WERI-Rb-1 (cell line): Measurements from ENCODE around the gene ERBB3.

Experiments
- DNase-seq: peaks from one replicate; pipeline ENCODE4 v3.0.0-alpha.2; 2020
- H3K27ac ChIP-seq: fragments of 250-450 bp; sonication (Bioruptor Pico); 2 replicates; pipeline ENCODE4 v1.5.1; 2020; ENCODE audit warnings: mild to moderate bottlenecking, moderate library complexity
- H3K27me3 ChIP-seq: fragments of 250-450 bp; sonication (Bioruptor Pico); 2 replicates; pipeline ENCODE4 v1.5.1; 2021; ENCODE audit warnings: mild to moderate bottlenecking, low read depth, moderate library complexity; ENCODE audit not compliant: insufficient read depth, severe bottlenecking
- H3K36me3 ChIP-seq: fragments of 250-450 bp; sonication (Bioruptor Pico); 2 replicates; pipeline ENCODE4 v1.5.1; 2020; ENCODE audit warnings: mild to moderate bottlenecking, moderate library complexity
- H3K4me3 ChIP-seq: 2 replicates; pipeline ENCODE4 v1.5.1; 2011; ENCODE audit warnings: low read depth, mild to moderate bottlenecking, control low read depth, low read length
- H3K9me3 ChIP-seq: fragments of 250-450 bp; sonication (Bioruptor Pico); 2 replicates; pipeline ENCODE4 v1.5.1; 2021; ENCODE audit warnings: mild to moderate bottlenecking, moderate library complexity; ENCODE audit not compliant: severe bottlenecking
- CTCF ChIP-seq: IDR thresholded peaks from 2 replicates; pipeline ENCODE4 v1.5.1; 2011; ENCODE audit warnings: low read depth, mild to moderate bottlenecking, control low read depth, inconsistent platforms, low read length

Gene ERBB3

GRCh38 chr12:56103066-56103711, 23.2 kb downstream of the ERBB3 start:
- DNase-seq: no peak
- no peak for TF ChIP-seq CTCF
- H3K27ac ChIP-seq: peak overlapping the region; percentile 73
- H3K9me3 ChIP-seq: no peaks in the 10 kb centered on the region
- peaks cover 35% of the 10 kb centered on the region for H3K36me3 ChIP-seq
- no peaks in the 10 kb centered on the region for H3K27me3 ChIP-seq
- peak overlapping the region; percentile 70 for H3K4me3 ChIP-seq

- DNase-seq: no peak
- Histone ChIP-seq H3K4me3 (peak overlapping the region; percentile 70), H3K9me3 (no peaks in the 10 kb centered on the region), H3K27ac (peak overlapping the region; percentile 73), H3K36me3 (peaks cover 41% of the 10 kb centered on the region), H3K27me3 (no peaks in the 10 kb centered on the region)
- no peak for TF ChIP-seq CTCF
These were observed 23.8 kb downstream of the ERBB3 start for GRCh38 chr12:56103823-56104108.

- Histone ChIP-seq H3K4me3 (peak within 1 kb of the TSS; percentile 70), H3K27ac (peak within 1 kb of the TSS; percentile 93), H3K9me3 (no peaks in the 10 kb centered on the region), H3K36me3 (peaks cover 45% of the 10 kb centered on the region), H3K27me3 (no peaks in the 10 kb centered on the region)
- TF ChIP-seq CTCF: no peak
- DNase-seq: peak; percentile 99
These were observed 24.3 kb downstream of the ERBB3 start, which contains the start of gene PA2G4 for GRCh38 chr12:56104109-56104814. TSS of gene PA2G4 (plus strand) at chr12:56104559. CDS start at chr12:56104738, 179 bp downstream.

- Histone ChIP-seq H3K9me3 (no peaks in the 10 kb centered on the region), H3K27ac (peak overlapping the region; percentile 93), H3K36me3 (peaks cover 53% of the 10 kb centered on the region), H3K27me3 (no peaks in the 10 kb centered on the region), H3K4me3 (peak overlapping the region; percentile 70)
- DNase-seq: no peak
- no peak for TF ChIP-seq CTCF
These were observed 25.0 kb downstream of the ERBB3 start for GRCh38 chr12:56104815-56105608.

GRCh38 chr12:56105609-56105902, 25.6 kb downstream of the ERBB3 start:
- no peaks in the 10 kb centered on the region for H3K9me3 ChIP-seq
- peak overlapping the region; percentile 93 for H3K27ac ChIP-seq
- H3K27me3 ChIP-seq: no peaks in the 10 kb centered on the region
- DNase-seq: no peak
- peaks cover 58% of the 10 kb centered on the region for H3K36me3 ChIP-seq
- no peak for TF ChIP-seq CTCF
- peak overlapping the region; percentile 70 for H3K4me3 ChIP-seq
